Caco-2 (cell line): ENCODE data around the gene KSR2. TPM values are rescaled to one million over a fixed set of nuclear protein-coding genes. Genes with fewer than 3 reads are reported as not detected.

Source experiments
- BruUV-seq: library from RNA; stranded (reverse); fragments of 400-500 nt; replicated peaks from 2 replicates; lab custom pipeline; 2021; lab: Mats Ljungman, UMichigan
- CTCF ChIA-PET: fragments of 300-600 bp; sonication (Branson Sonifier 250); formaldehyde crosslinking; loops from one replicate; lab custom pipeline; 2022; ENCODE audit warnings: antibody characterized with exemption; lab: Charles Lee
- POLR2A ChIA-PET: fragments of 300-600 bp; sonication (Branson Sonifier 250); formaldehyde crosslinking; loops from one replicate; lab custom pipeline; 2022; ENCODE audit warnings: antibody characterized with exemption; lab: Charles Lee
- DNase-seq, 2 experiments: peaks; one replicate each; pipeline versions ENCODE4 v3.0.0 to v3.0.0-alpha.2; 2020 to 2022
- H3K27me3 ChIP-seq: replicated peaks from 2 replicates; pipeline ENCODE4 v1.6.0; 2011; ENCODE audit warnings: low read length; ENCODE audit not compliant: control insufficient read depth, insufficient read depth
- H3K36me3 ChIP-seq: 2 replicates; pipeline ENCODE4 v1.5.1; 2011; ENCODE audit warnings: low read length; ENCODE audit not compliant: control insufficient read depth, insufficient read depth
- H3K4me1 ChIP-seq: fragments of 250-450 bp; sonication (Bioruptor Pico); 2 replicates; pipeline ENCODE4 v1.5.1; 2020; ENCODE audit warnings: mild to moderate bottlenecking
- H3K4me3 ChIP-seq: 2 replicates; pipeline ENCODE4 v1.5.1; 2011; ENCODE audit warnings: low read depth, mild to moderate bottlenecking, control low read depth, low read length
- H3K9me3 ChIP-seq: fragments of 250-450 bp; sonication (Bioruptor Pico); 2 replicates; pipeline ENCODE4 v1.5.1; 2020; ENCODE audit warnings: mild to moderate bottlenecking, moderate library complexity
- H3K27ac Mint-ChIP-seq: one replicate; pipeline ENCODE4 v1.8.0; 2022; ENCODE audit warnings: mixed read lengths; ENCODE audit not compliant: unreplicated experiment
- H3K27me3 Mint-ChIP-seq: one replicate; pipeline ENCODE4 v1.8.0; 2022; ENCODE audit warnings: mixed read lengths; ENCODE audit not compliant: insufficient read depth, unreplicated experiment
- H3K36me3 Mint-ChIP-seq: one replicate; pipeline ENCODE4 v1.8.0; 2022; ENCODE audit warnings: mild to moderate bottlenecking, mixed read lengths; ENCODE audit not compliant: insufficient read depth, unreplicated experiment
- H3K4me1 Mint-ChIP-seq: one replicate; pipeline ENCODE4 v1.8.0; 2022; ENCODE audit warnings: low read depth, mixed read lengths; ENCODE audit not compliant: unreplicated experiment
- H3K4me3 Mint-ChIP-seq: one replicate; pipeline ENCODE4 v1.8.0; 2022; ENCODE audit warnings: mild to moderate bottlenecking, moderate library complexity, mixed read lengths; ENCODE audit not compliant: unreplicated experiment
- H3K9me3 Mint-ChIP-seq: one replicate; pipeline ENCODE4 v1.8.0; 2022; ENCODE audit warnings: mixed read lengths; ENCODE audit not compliant: unreplicated experiment
- CTCF ChIP-seq, 2 experiments: fragments of 200-600 bp in 1 of 2; IDR thresholded peaks; 1 replicate in 1 of 2; 2 replicates in 1 of 2; pipeline versions ENCODE4 v1.5.1 to v1.8.0; 2011 to 2022; ENCODE audit warnings: antibody characterized with exemption in 1 of 2, control low read depth in 1 of 2, inconsistent platforms in 1 of 2, low read depth in 1 of 2, low read length in 1 of 2, mild to moderate bottlenecking in 1 of 2, moderate library complexity in 1 of 2; ENCODE audit not compliant: insufficient read depth in 1 of 2, severe bottlenecking in 1 of 2, unreplicated experiment in 1 of 2
- intact Hi-C: fragments of 100-400 bp; cut with micrococcal nuclease; formaldehyde crosslinking; loops from one replicate; pipeline ENCODE4 v1.10.0; 2022; ENCODE audit not compliant: unreplicated experiment
- total RNA-seq: library from RNA; stranded (reverse); gene quantifications from 2 replicates; pipeline ENCODE4 v1.2.3, GENCODE V29; 2022

The KSR2 gene
- total RNA-seq, 1 experiment from 2014 or later = 0.66 TPM

- BruUV-seq = no TSS peak
- no peaks in the 10 kb centered on the region for H3K4me1 Mint-ChIP-seq
Measured at GRCh38 chr12:117643971-117644370, 324.8 kb downstream of the KSR2 start.

GRCh38 chr12:117641885-117642284, 326.9 kb downstream of the KSR2 start:
- no peak overlapping the region for H3K27ac Mint-ChIP-seq
- CTCF ChIA-PET = interaction anchor here (0.7 kb wide), 1 partner anchor 215 kb away, joined by 3 read pairs; no protein-coding TSS in a partner anchor

More at GRCh38 chr12:117643971-117644370, 324.8 kb downstream of the KSR2 start:
- H3K9me3 ChIP-seq = no peaks in the 10 kb centered on the region
- Mint-ChIP-seq H3K4me3 (no peak overlapping the region), H3K27ac (no peak overlapping the region), H3K9me3 (no peaks in the 10 kb centered on the region), H3K36me3 (no peaks in the 10 kb centered on the region), H3K27me3 (peaks cover 11% of the 10 kb centered on the region)
- CTCF ChIA-PET = no interaction called here
- no peaks in the 10 kb centered on the region for H3K4me1 ChIP-seq
- no peaks in the 10 kb centered on the region for H3K27me3 ChIP-seq
- no peaks in the 10 kb centered on the region for H3K36me3 ChIP-seq
- DNase-seq = no peak
- TF ChIP-seq CTCF (IDR thresholded peaks at IDR 0.05; ENCODE audit: insufficient read depth in 1 of 2, low read depth in 1 of 2, low read length in 1 of 2, severe bottlenecking in 1 of 2, unreplicated experiment in 1 of 2) = no peak
- intact Hi-C loops = no loop called here
- H3K4me3 ChIP-seq = no peak overlapping the region
- POLR2A ChIA-PET = no interaction called here

GRCh38 chr12:117640511-117640910, 328.3 kb downstream of the KSR2 start:
- DNase-seq = no peak
- Histone ChIP-seq H3K4me1 (no peaks in the 10 kb centered on the region), H3K9me3 (no peaks in the 10 kb centered on the region), H3K4me3 (no peak overlapping the region), H3K27me3 (no peaks in the 10 kb centered on the region), H3K36me3 (no peaks in the 10 kb centered on the region)
- no peak overlapping the region for H3K27ac Mint-ChIP-seq
- CTCF ChIA-PET = no interaction called here
- no peak overlapping the region for H3K4me3 Mint-ChIP-seq
- TF ChIP-seq CTCF (IDR thresholded peaks at IDR 0.05; ENCODE audit: insufficient read depth in 1 of 2, low read depth in 1 of 2, low read length in 1 of 2, severe bottlenecking in 1 of 2, unreplicated experiment in 1 of 2) = no peak
- peaks cover 20% of the 10 kb centered on the region for H3K9me3 Mint-ChIP-seq
- H3K27me3 Mint-ChIP-seq = peaks cover 8% of the 10 kb centered on the region
- H3K36me3 Mint-ChIP-seq = no peaks in the 10 kb centered on the region
- no TSS peak for BruUV-seq
- no peaks in the 10 kb centered on the region for H3K4me1 Mint-ChIP-seq
- intact Hi-C loops = no loop called here
- POLR2A ChIA-PET = no interaction called here

More at GRCh38 chr12:117641885-117642284, 326.9 kb downstream of the KSR2 start:
- POLR2A ChIA-PET = interaction anchor here (0.6 kb wide), 1 partner anchor 1075 kb away, joined by 4 read pairs; no protein-coding TSS in a partner anchor
- Histone ChIP-seq H3K4me3 (no peak overlapping the region), H3K27me3 (no peaks in the 10 kb centered on the region), H3K36me3 (no peaks in the 10 kb centered on the region), H3K4me1 (no peaks in the 10 kb centered on the region), H3K9me3 (no peaks in the 10 kb centered on the region)
- DNase-seq = no peak
- no TSS peak for BruUV-seq
- intact Hi-C loops = no loop called here
- no peak overlapping the region for H3K4me3 Mint-ChIP-seq
- peaks cover 10% of the 10 kb centered on the region for H3K27me3 Mint-ChIP-seq
- peaks cover 11% of the 10 kb centered on the region for H3K9me3 Mint-ChIP-seq
- no peaks in the 10 kb centered on the region for H3K36me3 Mint-ChIP-seq
- no peak for TF ChIP-seq CTCF (IDR thresholded peaks at IDR 0.05; ENCODE audit: insufficient read depth in 1 of 2, low read depth in 1 of 2, low read length in 1 of 2, severe bottlenecking in 1 of 2, unreplicated experiment in 1 of 2)
- H3K4me1 Mint-ChIP-seq = no peaks in the 10 kb centered on the region
